Chondrocyte (in vitro differentiated cells): Measurements from ENCODE around the gene RSAD1. TPM values are rescaled to one million over a fixed set of nuclear protein-coding genes. Genes with fewer than 3 reads are reported as not detected.

ENCODE experiments used
- DNase-seq: peaks from one replicate; pipeline ENCODE4 v3.0.0; 2021; ENCODE audit warnings: mixed read lengths, low spot score
- H3K27ac Mint-ChIP-seq: one replicate; pipeline ENCODE4 v1.8.0; 2021; ENCODE audit warnings: mild to moderate bottlenecking, moderate library complexity, mixed read lengths; ENCODE audit not compliant: unreplicated experiment
- H3K27me3 Mint-ChIP-seq: 2 replicates; pipeline ENCODE4 v1.8.0; 2021; ENCODE audit warnings: low read depth, mixed read lengths
- H3K36me3 Mint-ChIP-seq: 2 replicates; pipeline ENCODE4 v1.8.0; 2021; ENCODE audit warnings: low read depth, mixed read lengths
- H3K4me1 Mint-ChIP-seq: 2 replicates; pipeline ENCODE4 v1.8.0; 2021; ENCODE audit warnings: low read depth, mild to moderate bottlenecking, mixed read lengths
- H3K4me3 Mint-ChIP-seq: one replicate; pipeline ENCODE4 v1.8.0; 2021; ENCODE audit warnings: mild to moderate bottlenecking, moderate library complexity, mixed read lengths; ENCODE audit not compliant: unreplicated experiment
- H3K9me3 Mint-ChIP-seq: 2 replicates; pipeline ENCODE4 v1.8.0; 2021; ENCODE audit warnings: low read depth, mixed read lengths
- CTCF ChIP-seq: fragments of 200-600 bp; sonication (generic); IDR thresholded peaks from 2 replicates; pipeline ENCODE4 v1.5.0; 2021; ENCODE audit warnings: antibody characterized with exemption, mild to moderate bottlenecking, moderate library complexity
- total RNA-seq: library from RNA; stranded (reverse); gene quantifications from 3 replicates; pipeline ENCODE4 v1.2.1, GENCODE V29; 2021

The RSAD1 gene
- total RNA-seq, 1 donor from 2014 or later, result 29.8 TPM

DNA sequence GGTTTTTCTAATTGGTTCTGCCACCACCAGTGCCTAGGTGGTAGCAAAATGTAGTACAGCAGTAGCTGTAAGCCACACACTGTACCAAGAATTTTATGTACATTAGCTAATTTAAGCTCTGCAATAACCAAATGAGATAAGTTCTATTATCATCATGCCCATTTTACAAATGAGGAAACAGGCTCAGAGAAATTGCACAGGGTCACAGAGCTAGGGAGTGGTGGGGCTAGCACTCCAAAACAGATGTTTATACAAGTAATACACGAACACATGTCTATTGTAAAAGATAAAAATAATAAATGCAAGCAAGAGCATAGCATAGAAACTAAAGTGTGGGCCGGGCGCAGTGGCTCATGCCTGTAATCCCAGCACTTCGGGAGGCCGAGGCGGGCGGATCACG is 13.6 kb downstream of the RSAD1 start:
- H3K27me3 Mint-ChIP-seq, result no peaks in the 10 kb centered on the region

GRCh38 chr17:50493744-50494143 is 15.1 kb downstream of the RSAD1 start:
- Mint-ChIP-seq H3K36me3 (no peaks in the 10 kb centered on the region), H3K9me3 (no peaks in the 10 kb centered on the region), H3K4me1 (peaks cover 5% of the 10 kb centered on the region), H3K27me3 (no peaks in the 10 kb centered on the region), H3K27ac (no peak overlapping the region), H3K4me3 (no peak overlapping the region)
- DNase-seq, result no peak
- no peak for TF ChIP-seq CTCF

More for the DNA sequence above, 13.6 kb downstream of the RSAD1 start:
- no peak overlapping the region for H3K27ac Mint-ChIP-seq
- peaks cover 5% of the 10 kb centered on the region for H3K4me1 Mint-ChIP-seq
- no peak for DNase-seq
- no peaks in the 10 kb centered on the region for H3K9me3 Mint-ChIP-seq
- H3K4me3 Mint-ChIP-seq, result no peak overlapping the region
- TF ChIP-seq CTCF, result no peak
- H3K36me3 Mint-ChIP-seq, result no peaks in the 10 kb centered on the region

GRCh38 chr17:50495217-50495823 is 16.7 kb downstream of the RSAD1 start:
- TF ChIP-seq CTCF, result no peak
- H3K9me3 Mint-ChIP-seq, result no peaks in the 10 kb centered on the region

DNA sequence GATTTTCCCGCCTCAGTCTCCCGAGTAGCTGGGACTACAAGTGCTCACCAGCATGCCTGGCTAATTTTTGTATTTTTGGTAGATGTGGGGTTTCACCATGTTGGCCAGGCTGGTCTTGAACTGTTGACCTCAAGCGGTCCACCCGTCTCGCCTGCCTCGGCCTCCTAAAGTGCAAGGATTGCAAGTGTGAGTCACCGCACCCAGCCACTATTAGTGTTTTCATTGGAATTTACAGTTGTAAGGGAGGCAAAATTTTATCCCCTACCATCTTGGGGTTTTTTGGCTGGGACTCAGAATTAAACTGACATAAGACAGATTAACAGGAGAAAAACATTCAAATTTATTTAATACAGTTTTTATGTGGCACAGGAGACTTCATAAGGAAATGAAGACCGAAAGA is 17.3 kb downstream of the RSAD1 start:
- no peak for DNase-seq
- no peaks in the 10 kb centered on the region for H3K9me3 Mint-ChIP-seq
- peaks cover 5% of the 10 kb centered on the region for H3K4me1 Mint-ChIP-seq
- no peak overlapping the region for H3K4me3 Mint-ChIP-seq
- H3K36me3 Mint-ChIP-seq, result no peaks in the 10 kb centered on the region
- H3K27ac Mint-ChIP-seq, result no peak overlapping the region
- TF ChIP-seq CTCF, result no peak
- H3K27me3 Mint-ChIP-seq, result no peaks in the 10 kb centered on the region

More at GRCh38 chr17:50495217-50495823, 16.7 kb downstream of the RSAD1 start:
- no peak for DNase-seq
- Mint-ChIP-seq H3K4me1 (peaks cover 5% of the 10 kb centered on the region), H3K27me3 (no peaks in the 10 kb centered on the region), H3K27ac (no peak overlapping the region), H3K36me3 (no peaks in the 10 kb centered on the region), H3K4me3 (no peak overlapping the region)

DNA sequence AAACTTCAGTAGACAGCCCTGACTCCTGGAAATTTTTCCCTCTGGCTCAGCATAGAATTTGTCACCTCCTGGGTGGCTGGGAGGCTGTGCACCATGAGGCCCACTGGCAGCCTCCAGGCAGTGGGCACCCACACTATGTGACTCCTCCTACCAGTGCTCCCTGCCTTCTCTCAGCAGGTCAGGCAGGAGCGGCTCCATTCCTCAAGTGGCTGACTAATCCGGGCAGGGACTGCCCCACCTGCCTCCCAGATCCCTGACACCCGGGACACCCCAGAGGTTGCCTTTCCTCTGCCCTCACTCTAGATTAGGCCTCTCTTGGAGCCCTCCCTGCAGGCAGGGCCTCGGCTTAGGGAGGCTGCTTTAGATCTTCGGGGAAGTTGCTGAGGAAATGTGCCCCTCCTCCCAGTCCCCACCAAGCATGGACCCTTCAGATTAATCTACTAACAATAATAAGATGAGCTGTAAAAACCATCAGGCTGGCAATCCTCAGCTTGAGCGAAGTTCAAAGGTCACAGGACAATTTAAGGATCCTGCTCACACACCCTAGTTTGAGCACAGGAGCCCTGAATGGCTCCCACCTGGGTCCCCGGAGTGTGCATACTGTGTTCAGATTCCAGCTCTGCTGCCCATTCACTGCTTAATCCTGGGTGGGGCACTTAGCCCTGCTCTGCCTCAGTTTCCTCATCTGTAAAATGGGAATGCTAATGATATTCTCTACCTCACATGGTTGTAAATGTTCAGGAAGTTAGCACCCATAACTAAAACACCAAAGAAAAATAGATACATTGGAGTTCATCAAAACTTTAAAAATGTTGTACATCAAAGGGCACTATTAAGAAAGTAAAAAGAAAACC is 19.6 kb downstream of the RSAD1 start:
- H3K4me1 Mint-ChIP-seq, result peaks cover 5% of the 10 kb centered on the region
- H3K9me3 Mint-ChIP-seq, result no peaks in the 10 kb centered on the region
- DNase-seq, result no peak
- H3K27me3 Mint-ChIP-seq, result no peaks in the 10 kb centered on the region
- no peaks in the 10 kb centered on the region for H3K36me3 Mint-ChIP-seq
- no peak for TF ChIP-seq CTCF
- H3K27ac Mint-ChIP-seq, result no peak overlapping the region
- no peak overlapping the region for H3K4me3 Mint-ChIP-seq
